Fibroblast of mammary gland (primary cell): ENCODE data around the gene IL17RE.
"Not testable (repeated sequence)": the region's sequence is repeated elsewhere in the genome, so short reads cannot be mapped to it uniquely, and the experiment has no call there.

ENCODE experiments used
- DNase-seq: peaks from one replicate; pipeline ENCODE4 v3.0.0-alpha.2; 2010; ENCODE audit warnings: low read depth
- H3K4me3 ChIP-seq: 2 replicates; pipeline ENCODE4 v1.5.1; 2011; ENCODE audit warnings: low read depth, mild to moderate bottlenecking, low read length, moderate library complexity; ENCODE audit not compliant: control insufficient read depth
- TF ChIP-seq, protein P1 (sequence below): conservative IDR thresholded peaks from 2 replicates; pipeline ENCODE4 v1.5.1; 2011; ENCODE audit warnings: low read depth, low read length, inconsistent platforms; ENCODE audit not compliant: control insufficient read depth, insufficient read depth

IL17RE gene

DNA sequence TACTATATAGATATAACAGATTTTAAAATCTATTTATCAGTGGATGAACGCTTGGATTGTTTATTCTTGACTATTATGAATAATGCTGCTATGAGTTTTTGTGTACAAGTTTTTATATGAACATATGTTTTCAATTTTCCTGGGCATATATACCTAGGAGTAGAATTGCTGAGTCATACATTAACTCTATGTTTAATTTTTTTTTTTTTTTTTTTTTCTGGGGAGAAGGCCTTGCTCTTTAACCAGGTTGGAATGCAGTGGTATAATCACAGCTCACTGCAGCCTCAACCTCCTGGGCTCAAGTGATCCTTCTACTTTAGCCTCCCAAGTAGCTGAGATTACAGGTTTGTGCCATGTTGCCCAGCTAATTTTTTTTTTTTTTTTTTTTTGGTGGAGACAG, 31.7 kb upstream of the IL17RE start:
- H3K4me3 ChIP-seq, result no peak overlapping the region
- peak; percentile 88 for DNase-seq
- TF ChIP-seq, protein P1, sequence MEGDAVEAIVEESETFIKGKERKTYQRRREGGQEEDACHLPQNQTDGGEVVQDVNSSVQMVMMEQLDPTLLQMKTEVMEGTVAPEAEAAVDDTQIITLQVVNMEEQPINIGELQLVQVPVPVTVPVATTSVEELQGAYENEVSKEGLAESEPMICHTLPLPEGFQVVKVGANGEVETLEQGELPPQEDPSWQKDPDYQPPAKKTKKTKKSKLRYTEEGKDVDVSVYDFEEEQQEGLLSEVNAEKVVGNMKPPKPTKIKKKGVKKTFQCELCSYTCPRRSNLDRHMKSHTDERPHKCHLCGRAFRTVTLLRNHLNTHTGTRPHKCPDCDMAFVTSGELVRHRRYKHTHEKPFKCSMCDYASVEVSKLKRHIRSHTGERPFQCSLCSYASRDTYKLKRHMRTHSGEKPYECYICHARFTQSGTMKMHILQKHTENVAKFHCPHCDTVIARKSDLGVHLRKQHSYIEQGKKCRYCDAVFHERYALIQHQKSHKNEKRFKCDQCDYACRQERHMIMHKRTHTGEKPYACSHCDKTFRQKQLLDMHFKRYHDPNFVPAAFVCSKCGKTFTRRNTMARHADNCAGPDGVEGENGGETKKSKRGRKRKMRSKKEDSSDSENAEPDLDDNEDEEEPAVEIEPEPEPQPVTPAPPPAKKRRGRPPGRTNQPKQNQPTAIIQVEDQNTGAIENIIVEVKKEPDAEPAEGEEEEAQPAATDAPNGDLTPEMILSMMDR, result no peak

DNA sequence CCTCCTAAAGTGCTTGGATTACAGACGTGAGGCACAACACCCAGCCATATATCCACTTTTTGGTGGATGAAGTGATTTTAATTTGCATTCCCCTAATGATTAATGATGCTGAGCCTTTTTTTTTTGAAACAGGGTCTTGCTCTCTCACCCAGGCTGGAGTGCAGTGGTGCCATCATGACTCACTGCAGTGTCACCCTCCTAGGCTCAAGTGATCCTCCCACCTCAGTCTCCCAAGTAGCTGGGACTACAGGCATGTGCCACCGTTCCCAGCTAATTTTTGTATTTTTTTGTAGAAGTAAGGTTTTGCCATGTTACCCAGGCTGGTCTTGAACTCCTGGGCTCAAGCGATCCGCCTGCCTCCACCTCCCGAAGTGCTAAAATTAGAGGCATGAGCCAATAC, 30.6 kb upstream of the IL17RE start:
- DNase-seq, result peak; percentile 38
- not testable (repeated sequence) for H3K4me3 ChIP-seq

DNA sequence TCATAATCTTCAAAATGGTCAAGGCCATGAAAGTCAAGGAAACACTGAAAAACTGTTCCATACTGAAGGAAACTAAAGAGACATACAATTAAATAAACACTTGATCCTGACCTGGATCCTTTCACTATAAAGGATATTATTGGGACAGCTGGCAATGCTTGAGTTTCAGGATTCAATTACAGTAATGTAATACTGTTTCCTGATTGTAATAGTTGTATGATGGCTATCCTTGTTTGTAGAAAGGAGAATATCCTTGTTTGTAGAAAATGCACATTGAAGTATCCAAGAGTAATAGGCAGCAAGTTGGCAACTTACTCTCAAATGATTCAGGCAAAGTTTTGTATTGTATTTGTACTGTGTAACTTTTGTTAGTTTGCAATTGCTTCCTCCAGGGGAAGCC, 27.2 kb upstream of the IL17RE start:
- DNase-seq, result no peak
- TF ChIP-seq, protein P1, result no peak
- H3K4me3 ChIP-seq, result no peak overlapping the region

GRCh38 chr3:9876255-9876654, 26.4 kb upstream of the IL17RE start:
- DNase-seq, H3K4me3 ChIP-seq: not testable (repeated sequence)

DNA sequence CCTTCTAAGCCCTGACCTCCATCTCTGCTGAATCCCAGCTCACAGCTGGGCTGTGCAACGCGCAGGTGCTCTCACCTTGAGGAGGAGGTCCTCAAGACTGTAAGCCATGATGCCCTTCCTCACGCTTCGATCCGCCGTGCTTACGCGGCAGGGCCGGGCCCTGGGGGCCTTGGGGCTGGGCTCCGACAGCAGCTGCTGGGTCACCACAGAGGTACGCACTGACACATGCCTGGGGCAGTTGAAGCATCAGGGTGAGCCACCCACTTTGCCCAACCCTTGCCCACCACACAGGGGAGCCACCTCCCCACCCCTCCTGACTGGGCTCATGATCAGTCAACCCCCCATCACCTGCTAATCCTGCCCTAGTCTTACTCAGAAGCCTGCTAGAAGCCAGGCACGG, 25.7 kb upstream of the IL17RE start:
- H3K4me3 ChIP-seq, result no peak overlapping the region
- DNase-seq, result no peak
- TF ChIP-seq, protein P1, result no peak

- H3K4me3 ChIP-seq, result no peak overlapping the region
- TF ChIP-seq, protein P1, result no peak
- DNase-seq, result peak; percentile 95
Measured at GRCh38 chr3:9878700-9879099, 23.9 kb upstream of the IL17RE start.

DNA sequence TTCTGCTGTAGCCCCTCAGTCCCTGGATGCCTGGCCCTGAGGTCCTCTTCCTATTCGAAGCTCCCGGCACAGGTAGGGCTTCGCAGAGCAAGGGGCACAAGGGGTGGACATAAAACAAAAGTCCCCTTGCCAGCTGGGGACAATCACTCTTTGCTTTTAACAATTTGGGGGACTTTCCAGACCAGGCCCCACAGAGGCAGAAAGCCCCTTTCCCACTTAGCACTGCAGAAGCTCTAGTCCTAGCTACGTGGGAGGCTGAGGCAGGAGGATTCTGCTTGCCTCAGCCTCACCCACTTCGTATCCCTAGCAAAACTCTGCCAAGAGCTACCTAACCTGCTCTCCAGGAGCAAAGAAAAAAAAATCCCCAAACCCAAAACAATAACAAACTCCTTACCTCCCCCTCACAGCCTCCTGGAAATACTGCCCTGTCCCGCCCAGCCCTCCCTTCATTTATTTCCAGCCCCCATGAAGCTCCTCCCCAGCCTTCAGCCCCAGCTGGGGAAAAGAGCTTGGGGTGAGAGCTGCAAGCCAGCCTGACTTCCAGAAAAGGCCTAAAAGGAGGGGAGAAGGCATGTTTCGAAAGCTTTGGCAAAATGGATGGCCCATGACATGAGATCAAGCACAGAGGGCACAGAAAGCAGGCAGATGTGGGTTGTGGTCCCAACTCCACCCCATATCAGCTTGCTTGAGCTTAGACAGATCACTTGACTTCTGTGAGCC, 22.7 kb upstream of the IL17RE start, which contains the start of gene CIDEC:
Gene CIDEC, minus strand, starts transcription at position 424 of the 720 bp plus-strand sequence. CDS start 1,767 bp downstream, outside the sequence.
- TF ChIP-seq, protein P1, result no peak
- DNase-seq, result peak; percentile 43
- no peak within 1 kb of the TSS for H3K4me3 ChIP-seq

GRCh38 chr3:9881441-9881840, 21.2 kb upstream of the IL17RE start:
- TF ChIP-seq, protein P1, result no peak
- H3K4me3 ChIP-seq, result no peak overlapping the region
- DNase-seq, result no peak
